Measurements from ENCODE around the gene FAP. TPM values are rescaled to one million over a fixed set of nuclear protein-coding genes. Genes with fewer than 3 reads are reported as not detected.

Gene FAP
- total RNA-seq, 2 donors from 2014 or later, result not detected

GRCh38 chr2:162123806-162124758 is 119.2 kb downstream of the FAP start:
- Histone ChIP-seq H3K9me3 (ENCODE audit: control insufficient read depth, low read length) (no peaks in the 10 kb centered on the region), H3K9ac (ENCODE audit: extremely low read depth, low read length, poor library complexity, severe bottlenecking) (no peak overlapping the region), H3K4me1 (ENCODE audit: control insufficient read depth, insufficient read depth, low read length) (no peaks in the 10 kb centered on the region), H3K27me3 (ENCODE audit: control insufficient read depth, insufficient read depth, low read length, poor library complexity, severe bottlenecking) (no peaks in the 10 kb centered on the region), H3K36me3 (ENCODE audit: control insufficient read depth, insufficient read depth, low read length) (no peaks in the 10 kb centered on the region), H3K27ac (ENCODE audit: low read depth, low read length) (no peak overlapping the region), H3K4me3 (ENCODE audit: low read length) (no peak overlapping the region)
- no peak overlapping the region for H3K27ac Mint-ChIP-seq
- peak; percentile 86 for TF ChIP-seq CTCF (conservative IDR thresholded peaks at IDR 0.05)
- DNase-seq, result no peak
- H3K4me1 Mint-ChIP-seq, result no peaks in the 10 kb centered on the region
- no peaks in the 10 kb centered on the region for H3K27me3 Mint-ChIP-seq (ENCODE audit: insufficient read depth)
- WGBS, 2 experiments (ENCODE audit: insufficient coverage in 1 of 2, insufficient read length in 1 of 2), result 49 to 80% methylated on average over 4 to 8 of the region's 9 CpGs
- no peak overlapping the region for H3K4me3 Mint-ChIP-seq
- H3K9me3 Mint-ChIP-seq, result no peaks in the 10 kb centered on the region
- H3K36me3 Mint-ChIP-seq (ENCODE audit: low read depth), result no peaks in the 10 kb centered on the region

Other genes with a start within 250 kb of the FAP start
- 1 to 10 TPM in 1 of 2 donors, under 1 TPM in 1; 0.46 to 1.2 TPM for gene DPP4, start 169.2 kb downstream of the FAP start, total RNA-seq
- not detected for gene GCG, start 91.2 kb downstream of the FAP start, total RNA-seq
- under 1 TPM; 0.13 to 0.15 TPM for gene IFIH1, start 75.2 kb upstream of the FAP start, total RNA-seq
- 10 to 100 TPM; 27.5 to 53.0 TPM for gene GCA, start 100.7 kb upstream of the FAP start, total RNA-seq